ENCODE data around the gene STBD1.
"Not testable (repeated sequence)": the region's sequence is repeated elsewhere in the genome, so short reads cannot be mapped to it uniquely, and the experiment has no call there.

Gene STBD1

GRCh38 chr4:76283900-76284299, 22.6 kb upstream of the STBD1 start:
- DNase-seq (ENCODE audit: low read depth), result no peak

GRCh38 chr4:76287811-76288210, 18.7 kb upstream of the STBD1 start:
- DNase-seq (ENCODE audit: low read depth), result not testable (repeated sequence)

DNA sequence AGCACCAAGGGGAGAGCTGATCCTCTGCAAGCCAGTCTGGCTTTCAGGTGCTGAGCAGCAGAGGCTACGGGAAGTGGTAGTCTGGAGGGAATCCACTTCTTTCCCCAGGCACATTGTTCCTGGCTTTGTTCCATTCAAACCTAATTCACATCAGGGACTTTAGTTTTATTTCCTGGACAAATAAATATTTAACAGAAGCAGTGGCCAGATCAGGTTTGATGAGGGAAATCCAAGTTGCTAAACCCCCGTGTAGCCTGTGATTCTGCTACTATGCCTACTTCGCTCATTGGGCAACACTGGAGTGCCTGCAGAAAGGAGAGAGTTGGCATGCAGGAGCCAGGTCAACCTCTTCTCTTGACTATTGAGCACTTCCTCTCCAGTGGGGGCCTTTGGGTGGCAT, 13.8 kb upstream of the STBD1 start:
- no peak for DNase-seq (ENCODE audit: low read depth)

GRCh38 chr4:76293772-76294171, 12.8 kb upstream of the STBD1 start:
- DNase-seq (ENCODE audit: low read depth), result no peak

DNA sequence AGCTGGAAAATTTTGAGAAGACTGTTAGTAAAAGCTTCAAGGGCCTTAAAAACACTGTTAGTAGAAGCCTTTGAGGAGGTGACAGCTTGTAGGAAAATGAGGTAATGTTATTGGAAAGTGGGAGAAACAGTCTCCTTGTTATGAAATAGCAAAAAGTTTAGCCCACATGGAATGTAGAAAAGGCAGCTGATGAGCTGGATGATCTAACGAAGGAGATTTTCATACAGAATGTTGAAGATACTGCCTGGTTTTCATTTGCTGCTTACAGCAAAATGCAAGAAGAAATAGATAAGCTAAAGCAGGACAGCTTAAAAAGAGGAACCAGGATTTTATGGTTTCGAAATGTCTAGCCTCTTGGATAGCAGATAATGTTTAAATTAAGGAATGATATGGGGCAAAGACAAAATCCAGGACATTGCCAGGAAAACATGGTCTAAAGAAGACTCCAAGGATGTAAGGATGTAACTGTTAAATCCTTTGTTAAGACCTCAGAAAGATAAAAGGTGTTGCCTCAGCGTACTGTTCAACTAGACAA, 10.2 kb upstream of the STBD1 start:
- no peak for DNase-seq (ENCODE audit: low read depth)

DNA sequence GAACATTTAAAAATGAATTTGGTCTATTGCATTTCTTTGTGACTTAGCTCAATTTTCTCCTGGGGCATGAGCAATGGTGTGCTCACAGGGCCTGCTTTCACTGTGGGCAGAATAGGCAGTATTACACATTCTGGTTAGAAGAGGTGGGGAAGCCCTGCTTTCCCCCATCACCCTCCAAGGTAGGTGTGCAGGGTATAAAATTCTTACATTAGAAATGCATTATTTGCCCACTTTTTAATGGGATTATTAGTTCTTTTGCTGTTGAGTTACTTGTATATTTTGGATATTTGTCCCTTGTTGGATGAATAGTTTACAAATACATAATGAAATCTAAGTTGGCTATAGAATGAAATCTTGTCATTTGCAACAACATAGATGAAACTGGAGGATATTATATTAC, 8.3 kb upstream of the STBD1 start:
- no peak for DNase-seq (ENCODE audit: low read depth)

DNA sequence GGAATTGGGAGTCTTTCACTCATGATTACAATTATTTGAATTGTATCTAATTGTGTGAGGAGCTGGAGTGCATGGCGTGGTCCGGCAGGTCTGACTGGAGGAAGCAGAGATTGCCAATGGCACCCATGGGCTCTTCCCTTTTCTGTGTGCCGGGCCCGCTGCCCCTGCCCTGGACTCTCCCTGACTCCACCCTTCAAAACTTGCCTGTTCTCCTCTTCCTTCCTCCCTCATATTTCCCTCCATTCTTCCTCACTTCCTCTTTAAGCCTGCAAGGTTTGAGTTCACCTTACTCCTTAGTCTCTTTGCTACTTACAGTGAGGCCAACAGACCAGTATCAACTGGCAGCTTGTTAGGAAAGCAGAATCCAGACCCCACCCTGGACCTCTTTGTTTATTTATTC, 6.5 kb upstream of the STBD1 start:
- DNase-seq (ENCODE audit: low read depth), result no peak

DNA sequence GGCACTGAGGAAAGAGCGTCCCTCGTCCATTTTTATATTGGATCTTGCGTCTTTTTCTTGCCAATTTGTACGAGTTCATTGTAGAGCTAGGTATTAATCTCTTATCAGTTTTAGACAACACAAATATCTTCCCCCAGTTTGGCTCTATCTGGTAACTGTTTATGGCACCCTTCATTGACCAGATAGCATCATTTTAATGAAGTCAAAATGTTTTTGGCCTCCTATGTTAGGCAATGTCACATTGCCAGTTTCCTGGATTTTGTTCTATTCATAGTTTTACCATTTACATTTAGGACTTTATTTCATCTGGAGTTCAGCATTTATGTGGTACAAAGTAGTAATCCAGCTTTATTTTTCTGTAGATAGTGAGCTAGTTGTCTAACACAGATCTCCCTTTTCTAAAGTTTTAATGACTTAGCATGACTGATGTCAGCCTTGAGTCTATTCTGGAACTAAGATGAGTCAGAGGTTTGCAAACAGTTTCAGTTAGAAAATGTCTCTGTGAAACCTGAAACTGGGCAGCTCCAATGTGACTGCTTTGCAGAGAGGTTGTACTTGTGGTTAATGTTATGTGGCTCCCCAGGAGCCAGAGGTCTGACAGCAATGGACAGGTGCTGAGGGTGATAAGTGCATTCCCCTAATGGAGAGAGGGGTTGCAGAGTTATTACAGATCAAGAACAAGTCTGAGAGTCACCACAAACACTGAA, 5.3 kb upstream of the STBD1 start:
- no peak for DNase-seq (ENCODE audit: low read depth)

- DNase-seq (ENCODE audit: low read depth), result no peak
These were observed 4.8 kb upstream of the STBD1 start for GRCh38 chr4:76301775-76302162.

DNA sequence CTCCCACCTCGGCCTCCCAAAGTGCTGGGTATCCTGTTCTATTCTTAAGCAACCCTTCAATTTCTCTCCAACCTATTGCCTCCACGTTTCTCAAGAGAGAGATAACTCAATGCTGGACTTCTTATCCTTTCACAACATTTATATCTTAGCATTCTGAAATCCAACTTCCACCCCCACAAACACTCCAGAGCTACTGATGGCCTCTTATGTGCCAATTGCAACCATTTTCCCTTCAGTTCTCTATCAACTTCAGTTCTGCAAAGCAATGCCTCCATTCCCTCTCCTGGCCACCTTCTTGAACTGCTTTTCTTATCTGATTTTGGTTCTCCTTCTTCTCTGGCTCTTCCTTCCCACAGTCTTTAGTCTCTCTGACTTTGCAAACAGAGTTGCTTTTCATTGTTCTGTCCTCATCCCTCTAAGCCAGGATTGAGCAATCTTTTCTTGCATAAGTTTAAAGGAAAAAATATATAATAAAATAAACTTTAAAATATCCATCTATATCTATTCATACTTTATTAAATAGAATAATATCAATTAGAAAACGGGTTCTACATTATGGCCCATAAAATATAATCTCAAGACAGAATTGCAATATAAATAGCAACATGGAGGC, 3.6 kb upstream of the STBD1 start:
- no peak for DNase-seq (ENCODE audit: low read depth)

- DNase-seq (ENCODE audit: low read depth), result no peak
These were observed 1.4 kb upstream of the STBD1 start for GRCh38 chr4:76305033-76305687.

GRCh38 chr4:76306882-76307659, 538 bp downstream of the STBD1 start:
- no peak for DNase-seq (ENCODE audit: low read depth)

GRCh38 chr4:76307660-76308014, 1.1 kb downstream of the STBD1 start:
- DNase-seq (ENCODE audit: low read depth), result no peak

DNA sequence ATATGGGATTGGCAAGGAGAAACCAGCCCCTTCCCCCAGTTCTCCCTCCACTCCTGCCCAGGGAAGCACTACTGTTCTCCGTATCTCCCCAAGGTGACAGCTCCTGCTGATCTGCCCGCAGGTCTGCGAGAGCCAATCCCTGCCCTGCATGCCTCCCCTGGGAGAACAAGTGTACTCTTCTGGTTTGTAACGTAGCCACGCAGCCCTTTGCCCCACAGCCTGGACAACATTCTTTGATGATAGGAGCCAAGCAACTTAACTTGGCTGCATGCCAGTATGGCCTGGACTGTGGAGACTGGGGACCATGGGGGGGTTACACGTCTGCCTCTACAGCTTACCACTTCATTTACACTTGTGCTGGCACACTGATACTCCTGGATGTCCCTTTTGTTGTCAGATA, 2.0 kb downstream of the STBD1 start:
- no peak for DNase-seq (ENCODE audit: low read depth)

- DNase-seq (ENCODE audit: low read depth), result no peak
These were observed 3.5 kb downstream of the STBD1 start for GRCh38 chr4:76309939-76310550.

- DNase-seq (ENCODE audit: low read depth), result no peak
These were observed 4.2 kb downstream of the STBD1 start for GRCh38 chr4:76310683-76311082.

DNA sequence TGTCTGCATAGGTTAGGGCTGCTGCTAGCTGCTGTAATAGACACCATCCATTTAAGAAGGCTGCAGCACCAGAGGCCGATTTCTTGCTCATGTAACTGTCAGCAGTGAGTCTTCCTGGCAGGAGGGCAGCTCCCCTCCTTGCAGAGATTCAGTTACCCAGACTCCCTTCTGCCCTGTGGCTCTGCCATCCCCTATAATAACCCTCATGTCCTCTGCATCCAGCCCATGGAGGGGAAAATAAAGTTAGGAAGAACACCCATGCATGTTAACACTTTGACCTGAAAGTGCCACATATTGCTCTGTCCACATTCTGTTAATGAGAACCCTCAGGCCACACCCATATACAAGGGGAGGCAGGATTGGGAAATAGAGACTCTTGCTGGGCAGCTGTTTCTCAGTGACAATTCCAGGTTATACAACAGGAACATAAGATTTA, 5.4 kb downstream of the STBD1 start:
- DNase-seq (ENCODE audit: low read depth), result no peak

- DNase-seq (ENCODE audit: low read depth), result no peak
These were observed 5.9 kb downstream of the STBD1 start for GRCh38 chr4:76312457-76312856.

GRCh38 chr4:76313547-76313946, 7.0 kb downstream of the STBD1 start:
- no peak for DNase-seq (ENCODE audit: low read depth)

DNA sequence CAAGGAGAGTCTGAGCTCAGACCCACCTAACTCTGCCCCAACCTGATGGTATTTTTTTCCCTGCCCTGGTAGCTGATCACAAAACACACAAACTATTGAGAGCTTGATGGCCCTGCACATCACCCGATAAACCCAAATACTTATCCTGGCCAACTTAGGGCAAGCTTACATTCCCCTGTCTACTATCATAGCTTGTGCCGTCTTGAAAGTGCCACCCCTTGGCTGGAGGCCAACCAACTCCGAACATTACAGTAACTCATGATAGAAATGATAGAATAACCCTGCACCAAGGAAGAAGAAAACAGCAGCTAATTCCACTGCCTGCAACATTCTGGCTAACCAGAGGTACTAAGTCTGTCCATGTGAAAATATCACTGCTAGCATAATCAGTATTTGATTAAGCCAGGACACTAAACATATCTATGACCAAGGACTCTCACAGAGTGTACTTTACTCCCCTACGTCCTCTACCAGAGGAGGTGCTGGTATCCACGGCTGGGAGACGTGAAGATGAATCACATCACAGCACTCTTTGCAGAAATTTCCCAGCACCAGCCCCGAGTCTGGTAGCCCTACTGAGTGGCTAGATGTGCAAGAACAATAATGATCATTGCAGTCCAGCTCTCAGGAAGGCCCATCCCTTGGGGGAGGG, 8.9 kb downstream of the STBD1 start:
- no peak for DNase-seq (ENCODE audit: low read depth)

DNA sequence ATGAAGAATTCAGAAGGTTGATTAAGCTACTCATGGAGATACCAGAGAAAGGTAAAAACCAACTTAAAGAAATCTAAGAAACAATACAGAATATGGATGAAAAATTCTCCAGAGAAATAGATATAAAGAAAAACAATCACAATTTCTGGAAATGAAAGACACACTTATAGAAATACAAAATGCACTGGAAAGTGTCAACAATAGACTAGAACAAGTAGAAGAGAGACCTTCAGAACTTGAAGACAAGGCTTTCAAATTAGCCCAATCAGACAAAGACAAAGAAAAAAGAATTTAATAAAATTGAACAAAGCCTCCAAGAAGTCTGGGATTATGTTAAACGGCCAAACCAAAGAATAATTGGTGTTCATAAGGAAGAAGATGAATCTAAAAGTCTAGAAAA, 9.6 kb downstream of the STBD1 start:
- no peak for DNase-seq (ENCODE audit: low read depth)

GRCh38 chr4:76322236-76322635, 15.7 kb downstream of the STBD1 start:
- no peak for DNase-seq (ENCODE audit: low read depth)
